GM12872 (cell line): Measurements from ENCODE around the gene C3orf33.

Experiments
- TF ChIP-seq, protein P1 (sequence below): IDR thresholded peaks from 3 replicates; pipeline ENCODE4 v1.5.1; 2011; ENCODE audit warnings: low read depth, mild to moderate bottlenecking, low read length, moderate library complexity; ENCODE audit not compliant: insufficient read depth

C3orf33 gene, protein sequence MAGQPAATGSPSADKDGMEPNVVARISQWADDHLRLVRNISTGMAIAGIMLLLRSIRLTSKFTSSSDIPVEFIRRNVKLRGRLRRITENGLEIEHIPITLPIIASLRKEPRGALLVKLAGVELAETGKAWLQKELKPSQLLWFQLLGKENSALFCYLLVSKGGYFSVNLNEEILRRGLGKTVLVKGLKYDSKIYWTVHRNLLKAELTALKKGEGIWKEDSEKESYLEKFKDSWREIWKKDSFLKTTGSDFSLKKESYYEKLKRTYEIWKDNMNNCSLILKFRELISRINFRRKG

DNA sequence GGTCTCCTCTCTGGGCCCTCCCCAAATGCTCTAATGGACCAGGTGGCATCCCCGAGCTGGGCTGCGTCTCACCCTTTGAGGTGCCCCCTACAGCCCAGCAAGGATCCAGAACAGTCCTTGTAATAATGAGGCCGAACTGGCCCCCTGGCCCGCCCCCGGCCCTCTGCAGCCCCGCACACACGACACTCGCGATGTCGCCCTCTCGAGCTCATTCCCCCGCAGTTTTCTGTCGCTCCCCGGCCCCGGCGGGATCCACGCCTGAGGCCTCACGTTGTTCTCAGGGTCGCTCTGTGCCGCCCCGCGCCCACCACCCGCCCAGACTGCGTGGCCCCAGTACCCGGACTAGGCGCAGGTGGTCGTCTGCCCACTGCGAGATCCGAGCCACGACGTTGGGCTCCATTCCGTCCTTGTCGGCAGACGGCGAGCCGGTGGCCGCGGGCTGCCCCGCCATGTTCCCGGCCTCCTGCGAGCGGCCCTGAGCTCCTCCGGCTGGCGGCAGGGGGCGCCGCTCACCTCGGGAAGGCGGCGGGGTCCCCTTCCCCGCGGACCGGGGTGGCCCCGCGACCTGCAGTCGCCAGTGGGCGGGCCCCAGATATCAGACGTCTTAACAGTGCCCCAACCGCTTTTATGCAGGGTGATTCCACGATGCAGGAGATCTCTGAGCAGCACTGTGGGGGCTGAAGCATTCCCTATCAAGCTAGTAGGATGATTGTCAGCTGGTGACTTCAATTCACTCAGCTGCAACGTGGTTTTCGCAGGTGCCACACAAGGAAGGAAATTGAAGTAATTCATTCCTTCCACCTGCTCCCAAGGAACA is at the start of gene C3orf33:
C3orf33 (minus strand) TSS at position 477 of the 817 bp plus-strand sequence; CDS start at position 451, 26 bp downstream.
- TF ChIP-seq, protein P1, sequence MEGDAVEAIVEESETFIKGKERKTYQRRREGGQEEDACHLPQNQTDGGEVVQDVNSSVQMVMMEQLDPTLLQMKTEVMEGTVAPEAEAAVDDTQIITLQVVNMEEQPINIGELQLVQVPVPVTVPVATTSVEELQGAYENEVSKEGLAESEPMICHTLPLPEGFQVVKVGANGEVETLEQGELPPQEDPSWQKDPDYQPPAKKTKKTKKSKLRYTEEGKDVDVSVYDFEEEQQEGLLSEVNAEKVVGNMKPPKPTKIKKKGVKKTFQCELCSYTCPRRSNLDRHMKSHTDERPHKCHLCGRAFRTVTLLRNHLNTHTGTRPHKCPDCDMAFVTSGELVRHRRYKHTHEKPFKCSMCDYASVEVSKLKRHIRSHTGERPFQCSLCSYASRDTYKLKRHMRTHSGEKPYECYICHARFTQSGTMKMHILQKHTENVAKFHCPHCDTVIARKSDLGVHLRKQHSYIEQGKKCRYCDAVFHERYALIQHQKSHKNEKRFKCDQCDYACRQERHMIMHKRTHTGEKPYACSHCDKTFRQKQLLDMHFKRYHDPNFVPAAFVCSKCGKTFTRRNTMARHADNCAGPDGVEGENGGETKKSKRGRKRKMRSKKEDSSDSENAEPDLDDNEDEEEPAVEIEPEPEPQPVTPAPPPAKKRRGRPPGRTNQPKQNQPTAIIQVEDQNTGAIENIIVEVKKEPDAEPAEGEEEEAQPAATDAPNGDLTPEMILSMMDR: peak; percentile 78

DNA sequence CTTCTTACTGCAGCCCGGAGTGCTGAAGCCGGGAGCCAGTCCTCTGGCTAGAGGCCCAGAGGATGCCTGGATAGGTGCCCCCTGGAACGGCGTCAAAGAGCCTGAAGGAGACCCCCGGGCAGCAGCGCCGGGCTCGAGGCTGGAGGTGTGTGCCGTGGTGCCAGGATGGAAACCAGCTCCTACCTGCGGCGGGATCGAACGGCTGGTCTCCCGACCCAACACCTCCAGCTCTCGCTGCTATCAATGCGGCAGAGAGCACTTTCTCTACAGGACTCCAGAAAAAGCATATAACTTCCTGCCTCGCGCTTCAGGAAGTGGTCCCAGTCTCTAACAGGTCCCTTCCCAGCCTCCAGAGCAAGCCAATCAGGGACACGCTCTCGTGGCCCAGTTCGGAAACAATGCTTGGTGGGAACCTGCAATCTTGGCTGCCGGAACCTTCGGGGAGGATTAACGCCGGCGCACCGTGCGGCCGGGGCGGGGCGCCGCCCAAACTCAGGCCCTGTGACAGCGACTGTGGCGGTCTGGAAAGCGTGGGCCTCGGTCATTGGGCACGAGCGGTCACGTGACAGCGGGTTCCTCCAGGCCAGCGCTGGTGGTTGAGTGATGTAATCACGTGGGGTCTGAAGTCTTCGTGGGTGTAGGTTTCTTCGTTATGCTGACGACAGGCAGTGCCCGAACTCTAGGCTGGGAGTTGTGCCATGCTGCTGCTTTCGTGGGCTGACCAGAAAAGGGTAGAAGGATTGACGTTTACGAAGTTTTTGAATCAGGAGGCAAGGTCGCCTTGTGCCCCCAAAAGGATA is 48.3 kb upstream of the C3orf33 start, which contains the start of gene SLC33A1:
SLC33A1 (minus strand) TSS at position 287 of the 800 bp plus-strand sequence. CDS start 430 bp downstream, outside the sequence.
- TF ChIP-seq, protein P1: no peak

DNA sequence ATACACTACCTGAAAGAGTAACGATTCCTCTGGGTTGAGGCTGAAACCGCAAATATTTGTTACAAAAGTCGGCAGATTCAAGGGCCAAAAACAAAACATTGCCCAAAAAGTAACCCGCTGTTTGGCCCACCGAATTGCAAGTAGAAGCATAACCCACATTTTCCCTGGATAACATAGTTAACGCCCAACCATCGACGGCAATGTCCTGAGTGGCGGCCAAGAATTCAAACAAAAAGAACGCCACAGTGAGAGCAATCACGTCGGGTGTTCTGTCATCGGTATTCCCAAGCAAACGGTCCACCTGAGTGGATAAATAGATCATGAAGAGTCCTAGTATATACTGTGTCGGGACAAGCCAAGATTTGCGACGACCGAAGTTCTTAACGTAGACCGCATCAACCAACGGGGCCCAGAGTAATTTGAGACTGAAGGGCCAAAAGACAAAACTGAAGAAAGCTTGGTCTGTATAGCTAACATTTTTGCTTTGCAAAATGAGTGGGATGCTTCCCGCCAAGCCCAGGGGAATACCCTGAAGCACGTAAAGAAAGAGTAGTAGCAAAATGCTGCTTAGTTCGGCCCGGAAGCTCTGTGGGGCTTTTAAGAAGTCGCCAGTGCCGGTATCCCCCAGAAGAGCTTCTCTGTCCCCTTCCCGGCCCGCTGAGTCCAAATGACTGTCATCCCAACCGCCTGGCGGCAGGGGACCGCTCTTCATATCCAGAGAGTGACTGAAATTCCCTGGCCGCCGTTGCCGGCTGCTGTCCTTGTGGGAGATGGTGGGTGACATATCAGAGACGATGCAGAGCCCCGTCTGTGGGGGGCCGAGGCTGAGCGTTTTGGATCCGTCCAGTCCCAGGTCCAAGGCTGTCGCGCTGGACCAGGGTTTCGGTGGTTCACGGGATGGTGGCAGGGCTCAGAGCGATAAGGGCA is 47.4 kb upstream of the C3orf33 start:
- TF ChIP-seq, protein P1: 0 out of 3 replicates have a peak, but pooled peaks have one; percentile 17

DNA sequence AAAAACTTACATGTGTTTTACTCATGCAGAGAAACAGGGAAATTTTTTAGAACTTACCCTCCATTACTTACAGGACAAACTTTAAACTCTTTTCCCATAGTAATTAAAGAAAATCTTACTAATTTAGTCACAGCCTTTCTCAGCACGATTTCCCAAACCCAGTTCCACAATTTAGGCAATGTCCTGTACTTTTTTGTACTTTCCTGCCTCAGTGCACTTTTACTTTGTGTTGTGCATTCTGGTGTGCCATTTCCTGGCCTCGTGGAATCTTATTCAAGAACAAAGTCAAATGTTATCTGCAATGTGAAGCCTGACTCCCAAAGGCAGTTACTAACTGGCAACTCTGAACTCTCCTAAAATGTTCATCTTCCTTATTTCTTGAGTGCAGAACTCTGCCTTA is 46.3 kb upstream of the C3orf33 start:
- TF ChIP-seq, protein P1: no peak

DNA sequence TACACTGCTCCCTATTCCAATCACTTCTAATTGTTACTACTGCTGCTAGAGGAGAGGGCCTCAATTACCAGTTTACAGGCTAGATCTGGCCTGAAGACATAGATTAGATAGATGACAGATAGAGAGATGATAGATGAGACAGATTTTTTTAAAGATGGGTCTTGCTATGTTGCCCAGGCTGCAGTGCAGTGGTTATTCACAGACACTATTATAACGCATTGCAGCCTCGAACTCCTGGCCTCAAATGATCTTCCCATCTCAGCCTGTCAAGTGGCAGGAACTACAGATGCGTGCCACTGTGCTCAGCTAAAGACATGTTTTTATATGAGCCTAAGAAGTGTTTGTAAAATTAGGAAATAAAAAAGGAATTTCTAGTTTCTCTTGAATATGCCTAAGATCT is 41.9 kb upstream of the C3orf33 start:
- TF ChIP-seq, protein P1: no peak

DNA sequence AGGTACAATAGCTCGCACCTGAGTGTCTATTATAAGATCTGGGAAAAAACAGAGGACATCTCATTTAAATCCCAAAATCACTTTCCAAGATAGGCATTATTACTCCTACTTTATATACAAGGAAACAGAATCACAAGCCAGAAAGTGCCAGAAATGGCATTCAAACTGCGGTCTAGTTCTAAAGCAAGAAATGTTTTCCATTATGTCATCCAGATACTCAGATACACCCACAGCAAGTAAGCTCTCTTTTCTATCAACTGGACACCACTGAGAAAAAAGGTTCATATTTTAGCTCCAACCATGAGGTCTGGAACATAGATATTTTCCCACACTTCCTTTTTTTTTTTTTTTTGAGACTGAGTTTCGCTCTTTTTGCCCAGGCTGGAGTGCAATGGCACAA is 40.0 kb upstream of the C3orf33 start:
- TF ChIP-seq, protein P1: no peak
